Iris pigment epithelial cell (primary cell): ENCODE results near the gene TRMT2A.

ENCODE experiments used
- DNase-seq: peaks from one replicate; pipeline ENCODE4 v3.0.0-alpha.2; 2011; ENCODE audit warnings: low read depth

Gene TRMT2A

DNA sequence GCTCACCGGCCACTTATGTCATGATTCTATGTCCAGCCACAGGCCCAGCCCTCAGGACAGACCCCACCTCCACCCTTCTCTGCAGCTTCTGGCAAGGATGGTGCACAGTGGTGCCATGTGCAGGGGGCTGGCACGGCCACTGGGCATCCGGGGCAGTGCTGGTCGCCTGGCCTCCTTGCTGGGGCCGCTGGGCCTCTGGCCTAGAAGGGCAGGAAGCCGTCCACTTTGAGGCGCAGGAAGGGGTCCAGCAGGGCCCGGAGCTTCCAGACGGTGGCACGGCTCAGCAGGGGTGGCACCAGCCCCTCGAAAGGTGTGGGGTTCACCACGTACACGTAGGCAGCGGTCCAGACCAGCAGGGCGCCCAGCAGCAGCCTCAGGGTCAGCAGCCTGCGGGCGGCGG lies 31.4 kb upstream of the TRMT2A start:
- no peak for DNase-seq

DNA sequence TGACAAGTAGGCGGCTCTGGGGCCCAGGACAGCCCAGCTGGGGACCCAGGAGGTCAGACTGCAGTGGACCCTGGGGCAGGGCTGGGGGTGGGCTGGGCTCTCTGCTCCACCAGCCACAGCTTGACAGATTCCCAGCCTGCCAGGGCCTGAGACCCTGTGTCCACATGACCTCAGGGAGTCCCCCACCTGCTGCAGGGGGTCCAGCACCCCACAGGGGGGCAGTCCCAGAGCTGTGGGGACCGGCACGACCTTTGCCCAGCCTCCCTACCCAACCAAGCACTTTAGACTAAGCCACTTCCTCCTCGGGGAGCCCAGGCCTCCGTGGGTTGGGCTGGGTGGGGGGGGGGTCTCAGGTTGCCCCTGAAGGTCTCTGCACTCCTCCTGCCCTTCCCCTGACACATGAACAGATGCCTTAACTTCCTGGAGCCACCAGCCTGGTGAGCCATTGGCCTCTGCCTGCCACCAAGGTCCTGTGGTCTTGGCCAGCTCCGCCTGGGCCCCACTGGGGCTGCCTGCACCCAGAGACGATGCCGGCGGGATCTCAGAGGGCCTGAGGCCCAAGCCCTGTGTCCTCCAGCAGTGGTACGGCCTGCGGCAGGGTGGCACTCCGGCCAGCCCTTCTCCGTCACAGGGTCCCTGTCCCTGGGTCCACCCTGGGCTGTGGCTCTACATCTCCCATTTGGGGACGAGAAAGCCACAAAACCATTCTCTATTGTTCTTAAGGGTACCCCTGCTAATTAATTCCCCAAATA lies 30.4 kb upstream of the TRMT2A start:
- DNase-seq = no peak

DNA sequence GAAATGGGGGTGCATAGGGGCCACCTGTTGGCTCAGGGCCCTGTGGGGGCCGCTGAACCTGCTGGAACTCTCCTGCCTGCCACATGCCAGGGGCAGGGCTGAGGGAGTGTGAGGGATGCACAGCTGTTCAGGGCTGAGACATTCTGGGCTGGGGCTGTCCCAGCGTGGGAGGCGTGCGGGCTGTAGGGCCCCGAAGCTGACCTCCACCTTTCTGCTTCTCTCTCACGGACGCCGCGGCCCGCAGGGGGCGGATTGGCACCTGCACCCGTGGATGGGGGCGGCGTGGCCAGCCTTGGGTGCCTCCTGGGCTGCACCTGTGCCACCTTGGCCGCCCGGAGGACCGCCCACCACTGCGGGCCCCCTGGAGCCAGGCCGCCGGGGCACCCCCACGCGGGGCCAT lies 29.8 kb upstream of the TRMT2A start:
- DNase-seq = no peak

DNA sequence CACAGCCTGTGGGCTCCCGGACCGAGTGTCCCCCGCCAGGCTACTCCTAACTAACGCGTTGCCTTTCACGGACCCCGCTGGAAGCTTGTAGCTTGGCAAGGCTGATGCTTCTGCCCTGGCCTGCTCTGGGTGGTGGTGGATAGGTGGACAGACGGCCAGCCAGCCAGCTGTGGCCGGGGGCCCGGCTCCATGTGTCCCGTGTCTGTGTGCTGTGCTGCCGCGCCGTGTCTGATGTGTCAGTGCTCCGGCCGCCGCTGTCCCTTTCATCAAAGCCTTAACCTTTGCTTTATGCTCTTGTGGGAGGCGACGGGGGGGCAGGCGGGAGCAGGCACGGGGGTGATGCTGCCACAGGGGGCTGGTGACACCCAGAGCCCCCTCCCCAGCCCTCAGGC lies 28.8 kb upstream of the TRMT2A start:
- no peak for DNase-seq

DNA sequence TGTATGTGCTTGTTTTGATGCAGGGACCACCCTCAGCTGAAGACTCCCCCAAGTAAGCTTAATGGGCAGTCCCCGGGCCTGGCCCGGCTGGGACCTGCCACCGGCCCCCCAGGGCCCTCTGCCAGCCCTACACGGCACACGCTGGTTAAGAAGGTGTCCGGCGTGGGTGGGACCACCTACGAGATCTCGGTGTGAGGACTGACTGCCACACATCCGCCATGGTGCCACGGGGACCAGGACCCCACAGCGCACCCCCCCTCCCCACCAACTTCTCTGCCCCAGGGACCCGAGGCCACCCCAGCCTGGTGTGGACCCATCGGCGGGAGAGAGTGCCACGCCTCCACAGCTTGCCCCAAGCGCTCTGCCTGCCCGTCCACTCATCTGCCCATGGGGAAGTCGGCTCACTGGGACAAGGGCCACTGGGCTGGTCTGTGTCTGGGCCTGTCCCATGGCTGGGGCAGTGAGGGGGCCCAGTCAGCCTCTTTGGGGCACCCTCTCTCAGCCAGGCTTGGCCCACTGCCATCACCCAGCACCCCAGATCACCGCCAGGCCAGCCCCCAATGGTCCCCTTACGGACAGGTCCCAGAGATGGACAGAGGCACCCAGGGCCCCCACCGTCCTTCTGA lies 28.3 kb upstream of the TRMT2A start:
- DNase-seq = no peak

DNA sequence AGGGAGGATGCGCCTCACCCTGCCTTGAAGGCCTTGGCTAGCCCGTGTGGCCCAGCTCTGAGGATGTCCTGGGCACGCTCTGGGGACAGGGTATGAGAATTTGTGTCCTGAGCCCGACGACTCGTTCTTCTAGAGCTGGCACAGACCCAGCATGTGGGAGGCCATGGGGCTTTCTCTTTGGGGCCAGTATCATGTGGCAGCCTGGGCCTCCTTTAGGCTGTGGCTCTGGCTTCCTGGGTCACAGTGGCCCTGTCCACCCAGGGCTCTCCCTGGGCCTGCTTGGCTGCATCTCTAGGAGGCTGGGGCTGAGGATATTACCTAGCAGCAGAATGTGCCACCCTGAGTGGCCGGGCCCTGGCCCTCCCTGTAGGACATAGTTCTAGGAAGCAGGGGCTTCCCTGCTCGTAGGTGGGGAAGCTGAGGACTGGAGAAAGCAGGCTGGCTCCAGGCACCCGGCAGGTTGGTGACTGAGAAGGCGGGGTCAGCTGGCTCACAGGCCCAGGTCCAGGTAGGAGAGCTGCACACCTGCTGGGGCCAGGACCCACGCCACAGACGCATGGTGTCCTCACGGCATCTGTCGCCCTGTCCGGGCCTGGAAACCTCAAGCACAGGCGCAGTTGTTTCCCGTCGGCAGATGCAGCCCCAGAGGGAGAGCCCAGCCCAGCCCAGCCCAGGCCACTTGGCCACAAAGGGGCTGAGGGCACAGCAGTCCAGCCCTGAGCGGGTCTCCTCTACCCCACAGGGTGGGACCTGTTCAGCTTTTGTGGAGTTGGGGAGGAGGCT lies 27.0 kb upstream of the TRMT2A start:
- no peak for DNase-seq

DNA sequence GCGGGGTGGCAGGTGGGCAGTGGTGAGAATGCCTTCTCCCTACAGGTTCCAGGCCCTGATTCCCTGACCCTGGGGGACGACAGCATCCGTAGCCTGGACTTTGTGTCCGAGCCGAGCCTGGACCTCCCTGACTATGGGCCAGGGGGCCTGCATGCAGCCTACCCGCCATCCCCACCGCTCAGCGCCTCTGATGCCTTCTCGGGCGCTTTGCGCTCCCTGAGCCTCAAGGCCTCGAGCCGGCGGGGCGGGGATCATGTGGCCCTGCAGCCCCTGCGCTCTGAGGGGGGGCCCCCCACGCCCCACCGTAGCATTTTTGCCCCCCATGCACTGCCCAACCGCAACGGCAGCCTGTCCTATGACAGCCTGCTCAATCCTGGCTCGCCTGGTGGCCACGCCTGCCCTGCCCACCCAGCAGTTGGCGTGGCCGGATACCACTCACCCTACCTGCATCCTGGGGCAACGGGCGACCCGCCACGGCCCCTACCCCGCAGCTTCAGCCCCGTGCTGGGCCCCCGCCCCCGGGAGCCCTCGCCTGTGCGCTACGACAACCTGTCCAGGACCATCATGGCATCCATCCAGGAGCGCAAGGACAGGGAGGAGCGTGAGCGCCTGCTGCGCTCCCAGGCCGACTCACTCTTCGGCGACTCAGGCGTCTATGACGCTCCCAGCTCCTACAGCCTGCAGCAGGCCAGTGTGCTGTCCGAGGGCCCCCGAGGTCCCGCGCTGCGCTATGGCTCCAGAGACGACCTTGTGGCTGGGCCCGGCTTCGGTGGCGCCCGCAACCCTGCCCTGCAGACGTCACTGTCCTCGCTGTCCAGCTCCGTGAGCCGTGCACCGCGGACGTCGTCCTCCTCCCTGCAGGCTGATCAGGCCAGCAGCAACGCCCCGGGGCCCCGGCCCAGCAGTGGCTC lies 25.9 kb upstream of the TRMT2A start:
- DNase-seq = no peak

DNA sequence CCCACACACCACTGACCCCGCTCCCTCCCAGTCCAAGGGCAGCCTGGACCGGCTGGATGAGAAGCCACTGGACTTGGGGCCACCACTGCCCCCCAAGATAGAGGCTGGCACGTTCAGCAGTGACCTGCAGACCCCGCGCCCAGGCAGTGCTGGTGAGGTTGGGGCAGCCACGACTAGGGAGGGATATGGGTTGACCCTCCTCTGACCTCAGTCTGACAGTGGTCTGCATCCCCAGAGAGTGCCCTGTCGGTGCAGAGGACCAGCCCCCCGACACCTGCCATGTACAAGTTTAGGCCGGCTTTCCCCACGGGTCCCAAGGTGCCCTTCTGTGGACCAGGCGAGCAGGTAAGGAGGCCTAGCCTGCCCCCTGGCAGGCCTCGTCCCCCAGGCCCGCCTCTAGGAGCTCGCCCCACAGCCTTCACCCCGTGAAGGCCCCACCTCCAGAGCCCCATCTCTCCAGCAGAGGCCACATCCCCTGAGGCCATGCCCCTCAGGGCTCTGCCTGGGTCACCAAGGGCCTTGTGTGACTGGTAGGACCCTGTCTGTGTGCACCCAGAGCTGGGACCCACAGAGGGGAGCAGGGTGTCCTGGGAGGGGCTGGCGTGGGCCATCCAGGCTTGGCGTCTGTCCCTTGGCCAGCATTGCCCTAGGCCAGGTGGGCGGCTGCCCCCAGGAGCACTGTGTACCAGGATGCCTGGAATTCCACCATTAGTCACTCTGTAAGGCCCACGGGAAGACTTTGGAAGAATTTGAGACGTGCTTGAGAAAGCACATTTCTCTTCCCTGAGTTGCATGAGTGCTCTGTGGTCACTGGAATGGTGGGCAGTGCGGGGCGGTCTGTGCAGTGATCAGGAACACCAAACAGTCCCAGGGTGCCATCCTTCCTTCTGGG lies 24.4 kb upstream of the TRMT2A start:
- peak; percentile 78 for DNase-seq

DNA sequence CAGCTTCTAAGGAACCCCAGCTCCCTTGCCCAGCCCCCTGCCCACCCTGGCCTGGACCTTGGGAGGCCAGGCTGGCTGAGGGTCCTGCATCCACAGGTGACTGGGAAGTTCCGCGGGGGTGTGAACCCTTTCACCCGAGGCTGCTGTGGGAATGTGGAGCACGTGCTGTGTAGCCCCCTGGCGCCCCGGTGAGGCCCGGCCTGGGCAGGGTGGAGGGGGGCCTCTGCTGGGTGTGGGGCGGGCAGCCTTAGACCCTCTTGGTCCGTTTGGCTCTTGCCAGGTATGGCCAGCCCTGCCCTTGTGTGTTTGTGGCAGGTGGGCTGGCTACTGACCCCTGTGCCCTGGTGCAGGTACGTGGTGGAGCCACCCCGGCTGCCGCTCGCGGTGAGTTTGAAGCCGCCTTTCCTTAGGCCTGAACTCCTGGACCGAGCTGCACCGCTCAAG lies 23.5 kb upstream of the TRMT2A start:
- no peak for DNase-seq

DNA sequence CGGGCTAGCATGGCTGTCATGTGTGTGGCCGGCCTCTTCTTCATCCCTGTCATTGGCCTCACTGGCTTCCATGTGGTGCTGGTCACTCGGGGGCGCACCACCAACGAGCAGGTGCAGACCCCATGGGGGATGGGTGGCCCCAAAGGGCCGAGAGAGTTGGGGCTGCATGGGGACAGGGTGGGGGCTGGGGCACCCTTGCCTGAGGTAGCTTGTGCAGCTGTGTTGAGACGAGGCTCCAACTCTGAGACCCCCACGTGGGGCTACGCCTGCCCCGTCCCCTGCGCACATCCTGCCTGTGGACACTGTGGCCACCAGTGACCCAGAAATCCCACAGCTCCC lies 23.1 kb upstream of the TRMT2A start:
- no peak for DNase-seq

DNA sequence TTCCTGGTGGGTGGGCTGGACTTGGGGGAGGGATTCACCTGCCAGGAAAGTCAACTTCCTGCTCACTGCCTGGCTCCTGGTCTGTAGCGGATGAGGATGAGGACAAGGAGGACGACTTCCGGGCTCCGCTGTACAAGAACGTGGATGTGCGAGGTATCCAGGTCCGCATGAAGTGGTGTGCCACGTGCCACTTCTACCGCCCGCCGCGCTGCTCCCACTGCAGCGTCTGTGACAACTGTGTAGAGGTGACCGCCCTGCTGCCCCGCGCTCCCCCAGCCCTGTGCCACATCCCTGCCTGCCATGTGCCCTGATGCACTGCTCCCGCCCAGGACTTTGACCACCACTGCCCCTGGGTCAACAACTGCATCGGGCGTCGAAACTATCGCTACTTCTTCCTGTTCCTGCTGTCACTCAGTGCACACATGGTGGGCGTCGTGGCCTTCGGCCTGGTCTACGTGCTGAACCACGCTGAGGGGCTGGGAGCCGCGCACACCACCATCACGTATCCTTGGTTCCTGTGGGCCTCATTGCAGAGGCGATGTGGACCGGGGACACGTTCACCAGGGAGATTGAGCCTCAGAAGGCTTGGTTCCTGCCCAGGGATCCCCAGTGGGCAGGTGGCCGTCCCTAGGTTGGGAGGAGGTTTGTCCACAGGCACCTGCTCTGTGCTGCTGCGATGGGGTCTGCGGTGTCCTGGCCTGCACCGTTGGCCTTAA lies 22.5 kb upstream of the TRMT2A start:
- DNase-seq = no peak

DNA sequence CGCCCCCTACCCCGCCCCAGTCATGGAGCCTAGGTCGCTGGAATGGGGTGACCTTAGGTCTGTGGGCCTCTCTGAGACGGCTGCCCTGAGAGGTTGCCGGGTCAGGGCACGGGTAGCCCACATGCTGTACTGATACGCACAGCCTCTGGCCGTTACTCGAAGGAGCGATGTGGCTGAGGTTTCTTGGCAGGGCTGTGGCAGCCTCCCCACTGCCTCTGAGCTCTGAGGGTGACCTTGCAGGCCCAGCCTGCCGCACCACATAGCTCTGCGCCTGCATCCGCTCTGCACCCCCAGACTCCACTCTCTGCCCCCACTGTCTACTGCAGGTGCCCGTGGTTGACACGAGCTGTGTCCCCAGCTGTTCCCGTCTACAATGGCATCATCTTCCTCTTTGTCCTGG lies 21.8 kb upstream of the TRMT2A start:
- DNase-seq = no peak

DNA sequence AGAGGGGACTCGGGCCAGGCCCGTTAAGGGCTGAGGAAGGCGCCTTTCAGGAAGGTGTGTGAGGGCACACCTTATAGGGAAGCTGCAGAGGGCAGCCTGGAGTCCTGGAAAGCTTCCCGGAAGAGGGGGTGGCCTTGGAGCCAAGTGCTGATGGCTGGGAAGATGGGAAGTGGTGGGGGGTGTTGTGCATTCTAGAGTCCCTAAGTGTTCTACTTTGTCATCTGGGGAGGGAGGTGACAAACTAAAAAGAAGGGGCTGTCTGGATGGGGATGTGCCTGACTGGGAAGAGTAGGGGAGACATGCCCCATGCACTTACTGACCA lies 21.4 kb upstream of the TRMT2A start:
- DNase-seq = no peak

DNA sequence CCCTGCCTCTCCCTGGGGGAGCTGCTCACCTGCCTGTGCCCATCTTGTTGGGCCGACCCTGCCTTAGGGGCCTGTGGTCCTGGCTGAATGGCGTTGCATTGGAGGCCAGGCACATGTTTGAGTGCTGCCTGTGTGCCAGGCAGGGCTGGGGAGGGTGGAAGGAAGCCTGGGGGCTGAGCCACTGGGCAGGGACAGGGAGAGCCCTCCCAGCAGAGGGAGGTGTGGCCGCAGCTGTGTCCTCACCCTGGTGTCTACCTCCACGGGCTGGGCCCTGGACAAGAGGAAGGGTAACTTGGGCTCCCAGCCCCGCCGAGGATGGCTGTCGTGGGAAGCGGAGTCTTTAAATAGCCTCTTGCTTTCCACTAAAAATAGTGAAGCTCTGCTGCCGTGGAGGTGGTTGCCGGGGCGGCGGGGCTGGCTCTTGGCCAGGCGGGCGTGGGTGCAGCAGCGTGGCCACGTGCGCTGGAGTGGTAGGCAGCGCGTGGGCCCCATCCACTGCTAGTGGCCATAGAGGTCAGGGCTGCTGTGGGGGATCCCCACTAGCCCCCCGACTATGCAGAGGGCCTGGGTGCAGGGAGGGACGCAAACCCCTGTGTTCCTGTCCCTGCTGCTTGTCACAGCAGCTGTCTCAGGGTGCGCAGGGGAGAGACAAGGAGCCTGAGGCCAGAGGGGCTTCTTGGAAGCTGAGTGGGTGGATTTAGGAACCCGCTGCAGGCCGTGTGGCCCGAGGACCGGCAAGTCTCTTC lies 20.8 kb upstream of the TRMT2A start:
- DNase-seq = no peak

DNA sequence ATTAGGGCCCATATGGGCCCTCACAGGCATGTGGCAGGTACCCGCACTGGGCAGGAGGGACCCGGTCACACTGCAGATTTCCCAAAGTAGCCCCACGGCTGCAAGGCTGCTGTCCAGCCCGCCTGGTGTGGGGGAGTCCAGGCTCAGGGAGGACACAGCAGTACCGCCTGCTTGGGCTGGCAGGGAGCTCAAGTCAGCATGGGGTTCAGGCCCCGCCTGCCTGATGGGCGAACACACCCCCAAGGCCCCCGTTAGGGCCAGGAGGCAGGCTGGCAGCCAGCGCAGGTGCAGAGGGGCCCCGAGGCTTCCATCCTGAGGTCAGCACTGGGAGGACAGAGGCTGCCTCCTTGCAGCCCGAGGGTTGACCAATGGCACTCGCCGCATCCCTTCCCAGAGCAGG lies 20.1 kb upstream of the TRMT2A start:
- no peak for DNase-seq

DNA sequence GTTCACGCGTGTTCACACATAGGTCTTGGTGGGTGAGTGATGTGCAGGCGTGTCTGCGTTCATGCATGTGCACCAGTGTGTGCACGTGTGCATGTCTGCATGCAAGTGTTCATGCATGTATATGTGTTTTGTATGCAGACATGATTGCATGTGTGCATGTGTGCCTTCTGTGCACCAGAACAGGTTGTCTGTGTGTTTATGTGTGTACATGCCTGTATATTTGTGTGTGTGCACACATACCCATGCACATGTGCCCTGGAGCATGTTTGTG lies 19.5 kb upstream of the TRMT2A start:
- no peak for DNase-seq

DNA sequence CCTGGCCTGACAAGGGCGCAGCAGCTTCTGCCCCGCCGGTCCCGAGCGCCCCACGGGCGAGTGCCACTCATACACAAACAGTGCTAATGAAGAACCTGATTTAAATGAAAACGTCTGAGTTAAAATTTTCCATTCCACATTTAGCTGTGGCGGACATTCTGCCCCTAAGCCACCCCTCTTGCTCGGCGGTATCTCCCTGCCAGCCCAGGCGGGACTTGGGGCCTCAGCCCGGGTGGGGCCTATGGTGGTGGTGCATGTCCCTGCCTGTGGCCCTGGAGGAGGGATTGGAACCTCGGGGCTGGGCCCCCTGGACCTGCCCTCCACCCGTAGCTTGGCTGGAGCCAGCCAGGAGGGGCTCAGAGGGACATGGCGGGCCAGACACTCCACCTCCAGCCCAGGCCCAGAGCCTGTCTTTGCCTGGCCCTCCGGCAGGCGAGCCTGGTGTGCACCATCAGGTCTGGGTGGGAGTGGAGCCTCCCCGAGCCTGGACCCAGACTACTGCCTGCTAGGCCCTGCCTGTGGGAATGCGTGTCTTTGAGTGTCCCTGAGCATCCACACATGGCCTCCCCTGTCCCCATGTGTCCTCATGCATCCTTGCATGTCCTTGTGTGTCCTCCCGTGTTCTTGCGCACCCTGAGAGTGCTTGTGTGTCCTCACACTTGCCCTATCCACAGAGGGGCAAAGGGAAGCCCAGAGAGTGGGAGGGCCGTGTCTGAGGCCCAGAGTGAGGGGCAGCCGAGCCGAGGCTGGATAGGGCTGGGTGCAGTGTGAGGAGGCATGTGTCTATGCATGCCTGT lies 19.0 kb upstream of the TRMT2A start:
- no peak for DNase-seq

DNA sequence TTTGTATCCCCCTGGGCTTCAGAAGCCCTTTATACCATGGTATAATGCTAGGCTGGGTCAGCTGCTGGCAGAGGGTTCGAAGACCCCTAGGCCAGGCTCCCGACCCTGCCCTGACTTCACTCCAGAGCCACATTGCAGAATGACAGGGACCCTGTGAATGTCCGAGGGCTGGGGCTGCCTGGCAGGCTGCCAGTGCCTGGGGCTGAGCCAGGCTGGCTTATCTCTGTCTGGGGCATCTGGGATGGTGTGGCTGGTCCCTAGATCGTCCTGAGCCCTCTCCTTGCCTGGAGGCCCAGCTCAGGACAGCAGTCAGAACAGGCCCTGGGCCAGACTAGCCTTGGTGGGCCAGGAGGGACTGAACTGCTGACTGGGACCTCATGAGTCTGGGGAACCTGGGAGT lies 18.2 kb upstream of the TRMT2A start:
- no peak for DNase-seq

DNA sequence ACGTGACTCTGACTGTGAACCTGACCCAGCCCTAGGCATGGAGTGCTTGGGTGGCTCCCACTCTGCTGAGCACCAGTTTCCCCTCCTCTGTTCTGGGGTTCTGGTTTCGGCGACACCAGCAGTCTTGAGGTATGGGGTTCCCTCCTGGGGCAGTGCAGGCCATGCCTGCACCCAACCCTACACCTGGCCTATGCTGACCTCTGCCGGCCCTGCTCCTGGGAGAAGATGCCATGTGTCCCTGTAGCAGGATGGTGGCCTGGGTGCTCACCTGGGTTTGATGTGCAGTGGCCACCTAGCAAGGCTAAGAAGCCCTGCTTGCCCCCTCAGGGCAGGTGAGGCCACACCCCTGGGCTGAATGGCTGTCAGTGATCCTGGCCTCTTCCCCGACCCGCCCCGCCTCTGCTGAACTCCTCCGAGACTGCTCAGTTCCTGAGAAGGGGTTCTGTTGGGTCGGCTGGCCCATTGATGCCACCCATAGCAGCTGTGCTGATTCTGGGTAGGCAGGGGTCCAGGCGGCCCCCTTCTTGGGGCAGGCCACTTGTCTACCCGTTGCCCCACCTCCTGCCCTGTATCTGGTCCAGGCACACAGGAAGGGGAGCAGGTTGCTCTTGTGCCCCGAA lies 17.0 kb upstream of the TRMT2A start:
- DNase-seq = no peak
